Measurements from ENCODE around the gene HOXA7.

DNA sequence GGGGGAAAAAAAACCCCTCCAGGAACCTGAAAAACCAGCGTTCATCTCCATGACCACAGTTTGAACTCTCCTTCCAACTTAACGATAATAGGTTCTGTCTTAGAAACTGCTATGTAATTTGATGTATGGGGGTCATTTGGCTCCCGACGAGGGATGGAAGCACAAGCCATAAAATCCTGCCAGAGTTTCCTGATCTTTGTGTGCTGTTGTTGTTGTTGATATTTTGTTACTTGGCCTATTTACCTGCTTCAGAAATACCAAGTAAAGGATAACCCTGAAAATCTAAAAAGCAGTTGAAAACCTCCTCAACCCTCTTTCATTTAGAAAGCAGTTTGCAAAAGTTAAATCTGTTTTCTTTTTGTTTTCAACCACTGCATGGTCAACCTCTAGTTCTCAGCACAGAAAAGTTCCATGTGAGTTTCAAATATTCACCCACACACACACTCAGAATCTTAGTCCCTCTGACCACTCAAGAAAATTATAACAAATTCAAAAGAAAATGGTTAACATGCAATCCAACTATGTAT, 44.7 kb downstream of the HOXA7 start:
- TF ChIP-seq POLR2AphosphoS5 (IDR thresholded peaks at IDR 0.05; ENCODE audit: low read depth, low read length) (no peak), SIN3A (IDR thresholded peaks at IDR 0.05; ENCODE audit: borderline replicate concordance, insufficient read depth, low read length) (no peak), TAF1 (IDR thresholded peaks at IDR 0.05; ENCODE audit: borderline replicate concordance, insufficient read depth, low read length) (no peak), REST (IDR thresholded peaks at IDR 0.05; ENCODE audit: insufficient read depth in 1 of 2, low read depth in 2 of 2, low read length in 2 of 2) (no peak)
